ENCODE results near the gene KCNC1.

Gene KCNC1

DNA sequence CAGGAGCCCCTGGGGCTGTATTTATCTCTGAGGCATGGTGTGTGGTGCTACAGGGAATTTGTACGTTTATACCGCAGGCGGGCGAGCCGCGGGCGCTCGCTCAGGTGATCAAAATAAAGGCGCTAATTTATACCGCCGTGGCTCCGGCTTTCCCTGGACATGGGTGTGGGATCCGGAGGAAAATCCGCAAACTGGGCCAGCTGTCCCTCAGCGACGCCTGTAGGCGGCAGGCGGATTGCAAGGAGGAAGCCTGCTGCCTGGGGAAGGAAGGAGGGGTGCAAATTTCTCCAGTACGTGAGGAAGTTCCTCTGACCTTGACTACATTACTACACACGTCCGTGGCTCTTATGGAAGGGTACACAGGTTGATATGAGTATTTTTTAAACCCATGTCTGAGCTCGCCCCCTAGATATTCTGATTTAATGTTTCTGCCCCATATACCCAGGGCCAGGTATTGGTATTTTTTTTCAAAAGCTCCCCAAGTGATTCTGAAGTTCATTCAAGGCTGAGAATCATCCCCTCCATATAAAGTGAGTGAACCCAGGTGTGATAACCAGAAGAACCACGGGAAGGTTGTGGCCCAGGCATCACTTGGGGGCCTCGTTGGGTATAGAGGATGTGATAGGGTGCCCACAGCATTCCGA is 12.5 kb upstream of the KCNC1 start:
- no peak overlapping the region for H3K9ac ChIP-seq (ENCODE audit: low read length in 5 of 5)
- H3K4me1 ChIP-seq (ENCODE audit: control insufficient read depth in 5 of 5, insufficient read depth in 5 of 5, low read length in 5 of 5): peaks cover 0 to 23% (median 15%) of the 10 kb centered on the region in 5 donors
- no peak overlapping the region for H3K27ac ChIP-seq (ENCODE audit: low read depth, low read length)
- H3K4me3 ChIP-seq (ENCODE audit: low read depth in 1 of 5, low read length in 5 of 5): no peak overlapping the region
- no peaks in the 10 kb centered on the region for H3K9me3 ChIP-seq (ENCODE audit: control insufficient read depth in 5 of 5, low read length in 5 of 5)
- H3K36me3 ChIP-seq (ENCODE audit: control insufficient read depth in 5 of 5, insufficient read depth in 5 of 5, low read length in 5 of 5): no peaks in the 10 kb centered on the region
- peaks cover 46 to 66% (median 60%) of the 10 kb centered on the region in 5 donors for H3K27me3 ChIP-seq (ENCODE audit: control insufficient read depth in 5 of 5, insufficient read depth in 4 of 5, low read length in 5 of 5)

DNA sequence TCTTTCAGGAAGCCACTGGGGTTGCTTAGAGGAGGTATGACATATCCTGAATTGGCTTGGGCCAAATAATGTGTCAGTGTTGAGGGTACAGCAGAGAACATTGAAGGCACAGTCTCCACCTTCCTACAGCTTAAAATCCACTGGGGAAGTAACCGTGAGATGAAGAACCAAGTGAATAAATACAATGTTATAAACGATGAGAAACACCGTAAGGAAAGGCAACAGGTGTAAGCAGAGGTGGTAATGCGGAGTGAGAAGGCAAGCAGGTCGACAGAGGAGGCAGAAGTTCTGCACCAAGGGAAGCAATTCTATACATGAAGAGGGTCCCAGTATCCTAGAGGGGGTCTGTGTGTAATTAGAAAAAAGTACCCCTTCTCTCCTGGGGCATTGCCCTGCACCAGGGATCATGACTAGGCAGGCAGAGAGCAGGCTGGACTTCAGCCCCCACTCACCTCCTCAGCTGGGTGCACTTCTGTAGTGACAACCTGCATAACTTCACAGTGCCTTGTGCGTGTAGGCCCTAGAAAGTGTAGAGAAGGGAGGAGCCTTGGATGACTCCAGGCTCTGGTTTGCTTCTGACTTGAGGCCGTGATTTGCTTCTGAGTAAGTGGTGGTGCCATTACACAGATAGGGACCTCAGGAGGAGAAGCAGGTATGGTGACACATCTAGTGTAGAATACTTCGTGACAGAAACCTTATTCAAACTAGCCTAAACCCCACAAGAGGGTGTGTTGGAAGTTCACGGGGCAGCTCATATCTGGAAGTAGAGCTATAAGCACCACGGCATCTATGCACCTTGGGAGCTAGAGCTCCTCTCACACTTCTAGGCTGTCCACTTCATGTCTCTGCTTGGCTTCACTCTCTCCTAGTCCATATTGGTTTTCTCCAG is 10.3 kb upstream of the KCNC1 start:
- Histone ChIP-seq H3K9me3 (ENCODE audit: control insufficient read depth in 5 of 5, low read length in 5 of 5) (no peaks in the 10 kb centered on the region), H3K4me1 (ENCODE audit: control insufficient read depth in 5 of 5, insufficient read depth in 5 of 5, low read length in 5 of 5) (peaks cover 0 to 23% (median 15%) of the 10 kb centered on the region in 5 donors), H3K4me3 (ENCODE audit: low read depth in 1 of 5, low read length in 5 of 5) (no peak overlapping the region), H3K27ac (ENCODE audit: low read depth, low read length) (no peak overlapping the region), H3K27me3 (ENCODE audit: control insufficient read depth in 5 of 5, insufficient read depth in 4 of 5, low read length in 5 of 5) (peaks cover 41 to 50% (median 46%) of the 10 kb centered on the region in 5 donors), H3K36me3 (ENCODE audit: control insufficient read depth in 5 of 5, insufficient read depth in 5 of 5, low read length in 5 of 5) (no peaks in the 10 kb centered on the region), H3K9ac (ENCODE audit: low read length in 5 of 5) (no peak overlapping the region)

DNA sequence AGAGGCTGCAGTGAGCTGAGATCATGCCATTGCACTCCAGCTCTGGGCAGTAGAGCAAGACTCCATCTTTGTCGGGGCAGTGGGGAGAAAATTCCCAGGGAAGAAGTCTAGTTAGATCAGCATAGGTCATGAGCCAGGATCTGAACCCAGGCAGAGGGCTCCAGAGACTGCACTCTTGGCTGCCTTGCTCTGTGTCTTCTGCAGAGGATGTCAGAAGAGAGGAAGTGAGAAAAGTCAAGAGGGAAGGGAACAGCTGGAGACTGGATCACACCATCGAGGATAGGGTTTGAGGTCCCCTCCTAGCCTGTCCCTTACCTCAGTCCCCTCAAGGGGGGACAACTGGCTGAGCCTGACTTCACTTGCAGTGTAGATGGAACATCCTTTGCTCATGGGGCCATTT is 9.4 kb upstream of the KCNC1 start:
- Histone ChIP-seq H3K27me3 (ENCODE audit: control insufficient read depth in 5 of 5, insufficient read depth in 4 of 5, low read length in 5 of 5) (peaks cover 38 to 46% (median 43%) of the 10 kb centered on the region in 5 donors), H3K4me1 (ENCODE audit: control insufficient read depth in 5 of 5, insufficient read depth in 5 of 5, low read length in 5 of 5) (peaks cover 0 to 17% (median 15%) of the 10 kb centered on the region in 5 donors), H3K27ac (ENCODE audit: low read depth, low read length) (no peak overlapping the region), H3K9me3 (ENCODE audit: control insufficient read depth in 5 of 5, low read length in 5 of 5) (no peaks in the 10 kb centered on the region), H3K36me3 (ENCODE audit: control insufficient read depth in 5 of 5, insufficient read depth in 5 of 5, low read length in 5 of 5) (no peaks in the 10 kb centered on the region), H3K4me3 (ENCODE audit: low read depth in 1 of 5, low read length in 5 of 5) (no peak overlapping the region), H3K9ac (ENCODE audit: low read length in 5 of 5) (no peak overlapping the region)

DNA sequence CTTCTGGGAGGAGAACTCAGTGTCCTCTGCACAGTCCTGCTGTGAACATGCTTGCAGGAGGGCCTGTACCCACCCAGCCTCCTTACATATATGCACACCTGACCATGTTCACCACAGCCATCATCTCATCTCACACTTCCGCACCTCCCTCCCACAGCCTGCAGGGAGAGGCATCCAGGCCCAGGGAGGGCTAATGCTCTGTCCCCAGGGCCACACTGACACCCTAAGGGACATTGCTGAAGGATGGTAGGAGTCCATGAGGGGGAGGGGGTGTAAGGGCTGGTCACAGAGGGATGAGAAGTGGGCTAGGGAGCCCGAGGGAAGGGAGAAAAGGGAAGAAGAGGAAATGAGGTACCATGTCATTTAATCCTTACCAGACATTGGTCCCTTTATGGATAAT is 4.4 kb upstream of the KCNC1 start:
- peaks cover 6 to 33% (median 23%) of the 10 kb centered on the region in 5 donors for H3K27me3 ChIP-seq (ENCODE audit: control insufficient read depth in 5 of 5, insufficient read depth in 4 of 5, low read length in 5 of 5)
- H3K4me1 ChIP-seq (ENCODE audit: control insufficient read depth in 5 of 5, insufficient read depth in 5 of 5, low read length in 5 of 5): peaks cover 1 to 12% (median 9%) of the 10 kb centered on the region in 5 donors
- no peak overlapping the region for H3K27ac ChIP-seq (ENCODE audit: low read depth, low read length)
- H3K9ac ChIP-seq (ENCODE audit: low read length in 5 of 5): no peak overlapping the region
- no peaks in the 10 kb centered on the region for H3K9me3 ChIP-seq (ENCODE audit: control insufficient read depth in 5 of 5, low read length in 5 of 5)
- H3K4me3 ChIP-seq (ENCODE audit: low read depth in 1 of 5, low read length in 5 of 5): no peak overlapping the region
- no peaks in the 10 kb centered on the region for H3K36me3 ChIP-seq (ENCODE audit: control insufficient read depth in 5 of 5, insufficient read depth in 5 of 5, low read length in 5 of 5)

DNA sequence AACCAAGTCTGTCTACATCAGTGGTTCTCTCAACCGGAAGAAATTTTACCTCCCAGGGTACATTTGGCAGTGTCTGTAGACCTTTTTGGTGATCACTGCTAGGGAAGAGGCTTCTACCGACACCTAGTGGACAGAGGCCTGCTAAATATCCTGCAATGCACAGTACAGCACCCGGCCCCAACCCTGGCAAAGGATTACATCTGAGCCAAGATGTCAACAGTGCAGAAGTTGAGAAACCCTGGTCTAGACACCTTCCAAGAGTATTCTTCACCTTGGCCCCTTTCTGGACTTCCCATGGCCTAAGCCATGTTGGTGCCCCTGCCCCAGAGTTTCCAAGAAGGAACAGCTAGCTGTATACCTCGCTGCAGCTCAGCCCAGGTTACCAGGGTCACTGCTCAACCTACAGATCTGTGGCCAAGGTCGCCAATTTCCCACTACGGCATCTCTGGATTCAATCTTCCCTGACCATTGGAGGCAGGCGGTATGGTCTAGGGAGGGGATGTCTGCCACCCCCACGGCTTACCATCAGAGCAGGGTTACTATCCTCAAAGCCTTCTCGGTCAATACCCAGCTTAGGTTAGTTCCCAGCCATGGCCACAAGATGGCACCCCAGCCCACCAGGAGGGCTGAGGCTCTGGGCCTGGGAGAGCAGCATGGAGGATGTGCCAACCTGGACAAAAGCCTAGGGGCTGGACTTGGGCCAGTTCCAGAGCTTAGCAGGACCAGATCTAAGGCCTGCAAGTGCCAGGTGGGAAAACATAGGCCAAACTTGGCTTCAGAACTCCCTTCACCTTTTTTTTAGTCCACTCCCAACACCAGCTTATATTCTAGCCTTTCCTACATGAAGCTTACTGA is 3.7 kb upstream of the KCNC1 start:
- H3K4me1 ChIP-seq (ENCODE audit: control insufficient read depth in 5 of 5, insufficient read depth in 5 of 5, low read length in 5 of 5): peaks cover 1 to 15% (median 11%) of the 10 kb centered on the region in 5 donors
- H3K9me3 ChIP-seq (ENCODE audit: control insufficient read depth in 5 of 5, low read length in 5 of 5): no peaks in the 10 kb centered on the region
- no peak overlapping the region for H3K9ac ChIP-seq (ENCODE audit: low read length in 5 of 5)
- no peak overlapping the region for H3K27ac ChIP-seq (ENCODE audit: low read depth, low read length)
- no peak overlapping the region for H3K4me3 ChIP-seq (ENCODE audit: low read depth in 1 of 5, low read length in 5 of 5)
- H3K36me3 ChIP-seq (ENCODE audit: control insufficient read depth in 5 of 5, insufficient read depth in 5 of 5, low read length in 5 of 5): no peaks in the 10 kb centered on the region
- H3K27me3 ChIP-seq (ENCODE audit: control insufficient read depth in 5 of 5, insufficient read depth in 4 of 5, low read length in 5 of 5): peaks cover 8 to 34% (median 24%) of the 10 kb centered on the region in 5 donors

DNA sequence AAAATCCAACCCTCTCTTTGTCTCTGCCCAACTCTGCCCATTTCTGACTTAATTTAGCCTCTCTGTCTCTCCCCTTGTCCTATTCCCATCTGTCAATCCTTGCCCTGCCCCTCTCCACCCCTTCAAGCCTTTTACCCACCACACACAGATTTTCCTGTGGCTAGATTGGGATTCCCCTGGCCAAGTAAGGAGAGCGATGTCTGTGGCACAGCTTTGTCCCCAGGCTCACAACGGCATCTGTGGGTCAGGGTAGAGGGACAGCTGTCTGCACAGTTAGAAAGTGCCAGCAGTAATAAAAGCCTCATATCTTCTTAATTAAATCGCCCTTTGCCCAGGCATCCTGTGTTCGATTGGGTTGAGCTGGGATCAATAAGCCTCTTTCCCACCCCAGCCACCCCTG is 1.3 kb upstream of the KCNC1 start:
- no peak overlapping the region for H3K9ac ChIP-seq (ENCODE audit: low read length in 5 of 5)
- H3K9me3 ChIP-seq (ENCODE audit: control insufficient read depth in 5 of 5, low read length in 5 of 5): no peaks in the 10 kb centered on the region
- peaks cover 1 to 20% (median 11%) of the 10 kb centered on the region in 5 donors for H3K4me1 ChIP-seq (ENCODE audit: control insufficient read depth in 5 of 5, insufficient read depth in 5 of 5, low read length in 5 of 5)
- no peak overlapping the region for H3K4me3 ChIP-seq (ENCODE audit: low read depth in 1 of 5, low read length in 5 of 5)
- H3K36me3 ChIP-seq (ENCODE audit: control insufficient read depth in 5 of 5, insufficient read depth in 5 of 5, low read length in 5 of 5): no peaks in the 10 kb centered on the region
- peaks cover 31 to 58% (median 47%) of the 10 kb centered on the region in 5 donors for H3K27me3 ChIP-seq (ENCODE audit: control insufficient read depth in 5 of 5, insufficient read depth in 4 of 5, low read length in 5 of 5)
- no peak overlapping the region for H3K27ac ChIP-seq (ENCODE audit: low read depth, low read length)

DNA sequence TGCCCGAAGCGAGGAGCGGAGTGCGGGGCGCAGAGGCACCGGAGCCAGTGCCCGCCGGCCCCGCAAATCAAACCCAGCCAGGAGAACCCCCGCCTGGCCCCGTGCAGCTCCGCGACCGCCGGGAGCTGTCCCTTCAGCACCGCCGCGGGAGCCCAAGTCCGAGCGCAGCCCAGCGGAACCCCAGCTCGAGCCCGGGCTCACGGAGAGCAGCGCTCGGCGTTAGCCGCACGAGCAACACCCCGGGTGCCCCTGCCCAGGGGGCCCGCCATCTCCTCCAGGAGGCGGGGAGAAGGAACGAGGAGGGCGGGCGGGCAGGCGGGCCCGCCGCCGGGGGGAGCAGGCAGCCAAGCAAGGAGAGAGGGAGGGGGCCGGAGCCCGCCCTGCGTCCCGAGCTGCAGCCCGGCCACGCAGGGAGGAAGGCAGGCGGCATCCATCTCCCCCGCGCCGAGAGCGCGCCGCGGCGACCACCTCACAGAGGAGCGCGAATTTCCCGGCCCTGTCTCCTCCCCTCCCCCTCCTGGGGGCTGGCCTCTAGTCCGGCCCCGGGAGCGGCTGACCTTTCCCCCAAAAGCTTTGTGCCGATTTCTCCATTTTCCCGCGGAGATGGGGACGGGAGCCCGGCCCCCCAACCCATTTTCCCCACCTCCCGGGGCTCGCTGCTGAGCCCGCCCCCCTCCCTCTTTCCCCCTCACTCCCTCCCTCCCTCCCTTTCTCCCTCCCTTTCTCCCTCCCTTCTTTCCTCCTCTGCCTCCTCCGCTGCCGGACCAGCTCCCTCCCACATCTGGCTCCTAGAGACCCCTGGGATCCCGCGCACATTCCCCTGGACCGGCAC is 621 bp downstream of the KCNC1 start:
- H3K9ac ChIP-seq (ENCODE audit: low read length in 5 of 5): no peak overlapping the region
- peaks cover 1 to 20% (median 11%) of the 10 kb centered on the region in 5 donors for H3K4me1 ChIP-seq (ENCODE audit: control insufficient read depth in 5 of 5, insufficient read depth in 5 of 5, low read length in 5 of 5)
- peaks cover 35 to 72% (median 60%) of the 10 kb centered on the region in 5 donors for H3K27me3 ChIP-seq (ENCODE audit: control insufficient read depth in 5 of 5, insufficient read depth in 4 of 5, low read length in 5 of 5)
- peak overlapping the region in 4 of 5 donors; percentile 11 to 58 (median 32) for H3K4me3 ChIP-seq (ENCODE audit: low read depth in 1 of 5, low read length in 5 of 5)
- H3K9me3 ChIP-seq (ENCODE audit: control insufficient read depth in 5 of 5, low read length in 5 of 5): peaks cover 0 to 3% (median 0%) of the 10 kb centered on the region in 5 donors
- no peaks in the 10 kb centered on the region for H3K36me3 ChIP-seq (ENCODE audit: control insufficient read depth in 5 of 5, insufficient read depth in 5 of 5, low read length in 5 of 5)
- H3K27ac ChIP-seq (ENCODE audit: low read depth, low read length): no peak overlapping the region

DNA sequence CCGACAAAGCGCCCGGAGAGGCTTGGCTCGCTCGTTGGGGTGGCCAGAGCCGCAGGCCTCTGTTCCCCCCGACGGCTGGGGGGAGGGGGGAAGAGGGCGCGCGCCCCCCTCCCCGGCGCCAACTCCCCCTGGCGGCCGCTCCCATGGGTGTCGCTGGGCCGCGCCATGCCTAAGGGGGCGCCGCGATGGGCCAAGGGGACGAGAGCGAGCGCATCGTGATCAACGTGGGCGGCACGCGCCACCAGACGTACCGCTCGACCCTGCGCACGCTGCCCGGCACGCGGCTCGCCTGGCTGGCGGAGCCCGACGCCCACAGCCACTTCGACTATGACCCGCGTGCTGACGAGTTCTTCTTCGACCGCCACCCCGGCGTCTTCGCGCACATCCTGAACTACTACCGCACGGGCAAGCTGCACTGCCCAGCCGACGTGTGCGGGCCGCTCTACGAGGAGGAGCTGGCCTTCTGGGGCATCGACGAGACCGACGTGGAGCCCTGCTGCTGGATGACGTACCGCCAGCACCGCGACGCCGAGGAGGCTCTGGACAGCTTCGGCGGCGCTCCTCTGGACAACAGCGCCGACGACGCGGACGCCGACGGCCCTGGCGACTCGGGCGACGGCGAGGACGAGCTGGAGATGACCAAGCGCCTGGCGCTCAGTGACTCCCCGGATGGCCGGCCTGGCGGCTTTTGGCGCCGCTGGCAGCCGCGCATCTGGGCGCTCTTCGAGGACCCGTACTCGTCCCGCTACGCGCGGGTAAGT is 1.4 kb downstream of the KCNC1 start:
- Histone ChIP-seq H3K9me3 (ENCODE audit: control insufficient read depth in 5 of 5, low read length in 5 of 5) (peaks cover 0 to 3% (median 0%) of the 10 kb centered on the region in 5 donors), H3K9ac (ENCODE audit: low read length in 5 of 5) (no peak overlapping the region), H3K4me3 (ENCODE audit: low read depth in 1 of 5, low read length in 5 of 5) (no peak overlapping the region), H3K27me3 (ENCODE audit: control insufficient read depth in 5 of 5, insufficient read depth in 4 of 5, low read length in 5 of 5) (peaks cover 37 to 76% (median 66%) of the 10 kb centered on the region in 5 donors), H3K27ac (ENCODE audit: low read depth, low read length) (no peak overlapping the region), H3K36me3 (ENCODE audit: control insufficient read depth in 5 of 5, insufficient read depth in 5 of 5, low read length in 5 of 5) (no peaks in the 10 kb centered on the region), H3K4me1 (ENCODE audit: control insufficient read depth in 5 of 5, insufficient read depth in 5 of 5, low read length in 5 of 5) (peaks cover 1 to 20% (median 11%) of the 10 kb centered on the region in 5 donors)

DNA sequence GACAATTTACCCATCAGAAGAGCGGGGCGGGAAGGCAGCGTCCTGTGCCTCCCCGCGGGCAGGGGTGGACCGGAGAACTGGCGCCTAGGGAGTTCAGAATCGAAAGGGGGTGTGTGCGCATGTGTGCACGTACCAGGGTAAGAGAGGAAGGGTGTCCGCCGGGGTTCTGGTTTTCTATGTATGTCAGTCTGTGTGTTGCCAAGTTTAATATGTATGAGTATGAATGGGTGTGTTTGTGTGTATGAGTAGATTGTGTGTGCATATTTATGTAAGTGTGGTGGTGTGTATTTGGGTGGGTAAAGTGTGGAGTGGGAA is 2.0 kb downstream of the KCNC1 start:
- H3K27me3 ChIP-seq (ENCODE audit: control insufficient read depth in 5 of 5, insufficient read depth in 4 of 5, low read length in 5 of 5): peaks cover 37 to 77% (median 66%) of the 10 kb centered on the region in 5 donors
- no peak overlapping the region for H3K4me3 ChIP-seq (ENCODE audit: low read depth in 1 of 5, low read length in 5 of 5)
- H3K27ac ChIP-seq (ENCODE audit: low read depth, low read length): no peak overlapping the region
- no peaks in the 10 kb centered on the region for H3K36me3 ChIP-seq (ENCODE audit: control insufficient read depth in 5 of 5, insufficient read depth in 5 of 5, low read length in 5 of 5)
- H3K9me3 ChIP-seq (ENCODE audit: control insufficient read depth in 5 of 5, low read length in 5 of 5): peaks cover 0 to 3% (median 0%) of the 10 kb centered on the region in 5 donors
- peaks cover 1 to 20% (median 11%) of the 10 kb centered on the region in 5 donors for H3K4me1 ChIP-seq (ENCODE audit: control insufficient read depth in 5 of 5, insufficient read depth in 5 of 5, low read length in 5 of 5)
- no peak overlapping the region for H3K9ac ChIP-seq (ENCODE audit: low read length in 5 of 5)
